DOHH2 (cell line): Measurements from ENCODE around the gene SLC19A2.

Experiments used
- H3F3A ChIP-seq: fragments of 200-600 bp; sonication (generic), shearing (Covaris generic); 2 replicates; pipeline ENCODE4 v1.6.0; 2016; ENCODE audit warnings: antibody characterized with exemption, mild to moderate bottlenecking; ENCODE audit not compliant: control insufficient read depth, insufficient read depth
- H3K27ac ChIP-seq: fragments of 200-600 bp; sonication (generic); 2 replicates; pipeline ENCODE4 v1.5.1; 2014; ENCODE audit warnings: low read depth, mild to moderate bottlenecking, low read length, moderate library complexity
- H3K27me3 ChIP-seq: fragments of 200-600 bp; sonication (generic); 2 replicates; pipeline ENCODE4 v1.6.1; 2014; ENCODE audit warnings: mild to moderate bottlenecking, low read length, mixed read lengths; ENCODE audit not compliant: control insufficient read depth
- H3K36me3 ChIP-seq: fragments of 200-600 bp; sonication (generic); 2 replicates; pipeline ENCODE4 v1.6.1; 2014; ENCODE audit warnings: mild to moderate bottlenecking, low read length, moderate library complexity, mixed read lengths; ENCODE audit not compliant: control insufficient read depth
- H3K4me1 ChIP-seq: fragments of 200-600 bp; sonication (generic); 2 replicates; pipeline ENCODE4 v1.6.1; 2014; ENCODE audit warnings: mild to moderate bottlenecking, low read length, mixed read lengths; ENCODE audit not compliant: control insufficient read depth
- H3K4me2 ChIP-seq: fragments of 200-600 bp; sonication (generic); 2 replicates; pipeline ENCODE4 v1.6.0; 2014; ENCODE audit warnings: mild to moderate bottlenecking, low read length, moderate library complexity
- H3K4me3 ChIP-seq: fragments of 200-600 bp; sonication (generic); 2 replicates; pipeline ENCODE4 v1.5.1; 2014; ENCODE audit warnings: mild to moderate bottlenecking, low read length, mixed read lengths
- H3K79me2 ChIP-seq: fragments of 200-600 bp; sonication (generic); 2 replicates; pipeline ENCODE4 v1.6.1; 2014; ENCODE audit warnings: mild to moderate bottlenecking, low read length, mixed read lengths; ENCODE audit not compliant: control insufficient read depth
- H3K9me2 ChIP-seq: fragments of 200-600 bp; sonication (generic); replicated peaks from 2 replicates; pipeline ENCODE4 v1.6.1; 2014; ENCODE audit warnings: mild to moderate bottlenecking, low read length, mixed read lengths; ENCODE audit not compliant: control insufficient read depth
- H3K9me3 ChIP-seq: fragments of 200-600 bp; sonication (generic); 2 replicates; pipeline ENCODE4 v1.6.1; 2014; ENCODE audit warnings: antibody characterized with exemption, low read length, mixed read lengths; ENCODE audit not compliant: control insufficient read depth, insufficient read depth
- H4K20me1 ChIP-seq: fragments of 200-600 bp; sonication (generic); 2 replicates; pipeline ENCODE4 v1.6.0; 2014; ENCODE audit warnings: low read depth, mild to moderate bottlenecking, antibody characterized with exemption, low read length, moderate library complexity; ENCODE audit not compliant: control insufficient read depth, insufficient read depth
- EZH2phosphoT487 ChIP-seq: fragments of 200-600 bp; sonication (generic); IDR thresholded peaks from 2 replicates; pipeline ENCODE4 v1.6.1; 2017; ENCODE audit warnings: borderline replicate concordance, mild to moderate bottlenecking, antibody characterized with exemption, low read length, moderate library complexity, mixed read lengths
- TF ChIP-seq, protein P1 (sequence below): fragments of 200-600 bp; sonication (generic); IDR thresholded peaks from one replicate; pipeline ENCODE4 v1.5.1; 2014; ENCODE audit warnings: antibody characterized with exemption, mild to moderate bottlenecking, low read depth, low read length; ENCODE audit not compliant: poor library complexity, severe bottlenecking

The SLC19A2 gene

GRCh38 chr1:169527451-169528214, 41.9 kb upstream of the SLC19A2 start:
- no peak for TF ChIP-seq EZH2phosphoT487
- TF ChIP-seq, protein P1, sequence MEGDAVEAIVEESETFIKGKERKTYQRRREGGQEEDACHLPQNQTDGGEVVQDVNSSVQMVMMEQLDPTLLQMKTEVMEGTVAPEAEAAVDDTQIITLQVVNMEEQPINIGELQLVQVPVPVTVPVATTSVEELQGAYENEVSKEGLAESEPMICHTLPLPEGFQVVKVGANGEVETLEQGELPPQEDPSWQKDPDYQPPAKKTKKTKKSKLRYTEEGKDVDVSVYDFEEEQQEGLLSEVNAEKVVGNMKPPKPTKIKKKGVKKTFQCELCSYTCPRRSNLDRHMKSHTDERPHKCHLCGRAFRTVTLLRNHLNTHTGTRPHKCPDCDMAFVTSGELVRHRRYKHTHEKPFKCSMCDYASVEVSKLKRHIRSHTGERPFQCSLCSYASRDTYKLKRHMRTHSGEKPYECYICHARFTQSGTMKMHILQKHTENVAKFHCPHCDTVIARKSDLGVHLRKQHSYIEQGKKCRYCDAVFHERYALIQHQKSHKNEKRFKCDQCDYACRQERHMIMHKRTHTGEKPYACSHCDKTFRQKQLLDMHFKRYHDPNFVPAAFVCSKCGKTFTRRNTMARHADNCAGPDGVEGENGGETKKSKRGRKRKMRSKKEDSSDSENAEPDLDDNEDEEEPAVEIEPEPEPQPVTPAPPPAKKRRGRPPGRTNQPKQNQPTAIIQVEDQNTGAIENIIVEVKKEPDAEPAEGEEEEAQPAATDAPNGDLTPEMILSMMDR = no peak
- Histone ChIP-seq H3K4me1 (no peaks in the 10 kb centered on the region), H3F3A (no peaks in the 10 kb centered on the region), H3K27ac (no peak overlapping the region), H3K9me3 (no peaks in the 10 kb centered on the region), H3K9me2 (no peaks in the 10 kb centered on the region), H3K4me3 (no peak overlapping the region), H3K79me2 (no peaks in the 10 kb centered on the region), H3K27me3 (peaks cover 28% of the 10 kb centered on the region), H3K36me3 (no peaks in the 10 kb centered on the region), H4K20me1 (no peaks in the 10 kb centered on the region), H3K4me2 (no peak overlapping the region)

DNA sequence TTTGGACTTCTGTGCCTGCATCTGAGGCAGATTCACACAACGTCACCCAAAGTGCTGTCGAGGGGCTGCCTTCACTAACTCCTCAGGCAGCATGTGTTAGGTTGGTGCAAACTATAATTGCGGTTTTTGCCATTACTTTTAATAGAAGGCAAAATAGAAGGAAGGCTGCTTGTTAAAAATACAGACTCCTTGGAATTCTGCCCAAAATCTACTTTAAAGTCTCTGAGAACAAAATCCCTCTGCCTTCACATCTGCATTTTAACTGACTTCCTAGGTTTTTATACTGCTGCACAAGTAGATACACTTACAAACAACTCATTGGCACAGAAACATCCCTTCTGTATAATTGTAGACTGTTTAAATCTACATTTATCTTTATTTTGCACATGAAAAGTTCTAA, 41.3 kb upstream of the SLC19A2 start:
- Histone ChIP-seq H3K9me2 (no peaks in the 10 kb centered on the region), H3K79me2 (no peaks in the 10 kb centered on the region), H3K4me1 (no peaks in the 10 kb centered on the region), H3K9me3 (no peaks in the 10 kb centered on the region), H3F3A (no peaks in the 10 kb centered on the region), H3K4me3 (no peak overlapping the region), H3K27ac (no peak overlapping the region), H3K36me3 (no peaks in the 10 kb centered on the region), H4K20me1 (no peaks in the 10 kb centered on the region), H3K27me3 (peaks cover 28% of the 10 kb centered on the region), H3K4me2 (no peak overlapping the region)
- TF ChIP-seq, protein P1 = no peak
- no peak for TF ChIP-seq EZH2phosphoT487

GRCh38 chr1:169526120-169526832, 40.5 kb upstream of the SLC19A2 start:
- Histone ChIP-seq H3K4me1 (no peaks in the 10 kb centered on the region), H3K27ac (no peak overlapping the region), H3K9me3 (no peaks in the 10 kb centered on the region), H4K20me1 (no peaks in the 10 kb centered on the region), H3K4me2 (no peak overlapping the region), H3F3A (no peaks in the 10 kb centered on the region), H3K4me3 (no peak overlapping the region), H3K79me2 (no peaks in the 10 kb centered on the region), H3K27me3 (peaks cover 25% of the 10 kb centered on the region), H3K9me2 (no peaks in the 10 kb centered on the region), H3K36me3 (no peaks in the 10 kb centered on the region)
- no peak for TF ChIP-seq EZH2phosphoT487

GRCh38 chr1:169525391-169525790, 39.6 kb upstream of the SLC19A2 start:
- H3K79me2 ChIP-seq = no peaks in the 10 kb centered on the region
- TF ChIP-seq, protein P1 = no peak
- no peak for TF ChIP-seq EZH2phosphoT487
- no peaks in the 10 kb centered on the region for H4K20me1 ChIP-seq
- H3K9me2 ChIP-seq = no peaks in the 10 kb centered on the region
- H3K9me3 ChIP-seq = no peaks in the 10 kb centered on the region
- no peak overlapping the region for H3K4me2 ChIP-seq
- H3K27me3 ChIP-seq = peaks cover 18% of the 10 kb centered on the region
- no peak overlapping the region for H3K27ac ChIP-seq
- H3F3A ChIP-seq = no peaks in the 10 kb centered on the region
- H3K36me3 ChIP-seq = no peaks in the 10 kb centered on the region
- H3K4me1 ChIP-seq = no peaks in the 10 kb centered on the region
- no peak overlapping the region for H3K4me3 ChIP-seq
